22Rv1 (cell line): ENCODE data around the gene CCNK.

Source experiments
- ZFX ChIP-seq: fragments of 450-650 bp; IDR thresholded peaks from 2 replicates; pipeline ENCODE4 v1.6.1; 2017; ENCODE audit warnings: antibody characterized with exemption, borderline replicate concordance
- TF ChIP-seq, protein P1 (sequence below): fragments of 450-650 bp; IDR thresholded peaks from 2 replicates; pipeline ENCODE4 v1.5.1; 2017; ENCODE audit warnings: mild to moderate bottlenecking

DNA sequence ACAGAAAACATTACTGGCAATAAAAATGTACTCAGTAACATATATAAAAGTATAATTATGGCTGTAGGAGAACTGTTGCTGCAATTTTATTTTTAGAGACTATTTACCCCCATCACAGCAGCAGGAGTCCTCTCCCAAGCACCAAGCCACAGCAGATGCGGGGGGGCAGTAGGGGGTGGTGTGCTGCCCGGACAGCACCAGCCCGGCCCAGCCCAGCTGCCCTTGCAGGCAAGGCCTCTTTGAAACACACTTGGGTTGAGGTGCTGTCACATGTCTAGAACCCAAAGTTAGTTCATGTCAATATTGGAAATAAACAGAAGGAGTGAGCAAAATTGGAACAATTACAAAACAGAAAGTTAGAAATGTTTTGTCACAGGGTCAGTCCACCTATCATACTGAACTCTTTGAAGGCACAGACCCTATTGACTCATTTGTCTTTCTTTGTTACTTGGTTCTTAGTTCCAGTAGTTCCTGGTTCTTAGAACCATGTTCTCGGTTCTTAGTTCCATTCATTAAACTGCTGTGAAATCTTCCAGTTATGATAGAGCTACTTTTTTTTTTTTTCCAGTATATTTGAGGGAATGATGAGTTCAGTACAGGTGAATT, 22.7 kb downstream of the CCNK start:
- TF ChIP-seq, protein P1, sequence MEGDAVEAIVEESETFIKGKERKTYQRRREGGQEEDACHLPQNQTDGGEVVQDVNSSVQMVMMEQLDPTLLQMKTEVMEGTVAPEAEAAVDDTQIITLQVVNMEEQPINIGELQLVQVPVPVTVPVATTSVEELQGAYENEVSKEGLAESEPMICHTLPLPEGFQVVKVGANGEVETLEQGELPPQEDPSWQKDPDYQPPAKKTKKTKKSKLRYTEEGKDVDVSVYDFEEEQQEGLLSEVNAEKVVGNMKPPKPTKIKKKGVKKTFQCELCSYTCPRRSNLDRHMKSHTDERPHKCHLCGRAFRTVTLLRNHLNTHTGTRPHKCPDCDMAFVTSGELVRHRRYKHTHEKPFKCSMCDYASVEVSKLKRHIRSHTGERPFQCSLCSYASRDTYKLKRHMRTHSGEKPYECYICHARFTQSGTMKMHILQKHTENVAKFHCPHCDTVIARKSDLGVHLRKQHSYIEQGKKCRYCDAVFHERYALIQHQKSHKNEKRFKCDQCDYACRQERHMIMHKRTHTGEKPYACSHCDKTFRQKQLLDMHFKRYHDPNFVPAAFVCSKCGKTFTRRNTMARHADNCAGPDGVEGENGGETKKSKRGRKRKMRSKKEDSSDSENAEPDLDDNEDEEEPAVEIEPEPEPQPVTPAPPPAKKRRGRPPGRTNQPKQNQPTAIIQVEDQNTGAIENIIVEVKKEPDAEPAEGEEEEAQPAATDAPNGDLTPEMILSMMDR = no peak
- no peak for TF ChIP-seq ZFX
